Hepatocyte (in vitro differentiated cells): ENCODE measurements around the gene RAB26. TPM values are rescaled to one million over a fixed set of nuclear protein-coding genes. Genes with fewer than 3 reads are reported as not detected.

Experiments
- DNase-seq: peaks from one replicate; pipeline ENCODE4 v3.0.0-alpha.2; 2016; ENCODE audit warnings: low spot score
- H2AFZ ChIP-seq: fragments of 200-600 bp; sonication (generic); 2 replicates; pipeline ENCODE4 v1.6.0; 2016; ENCODE audit warnings: antibody characterized with exemption, mild to moderate bottlenecking
- H3K27ac ChIP-seq: fragments of 200-600 bp; sonication (generic); 2 replicates; pipeline ENCODE4 v1.5.1; 2016; ENCODE audit warnings: mild to moderate bottlenecking
- H3K27me3 ChIP-seq: fragments of 200-600 bp; sonication (generic); 2 replicates; pipeline ENCODE4 v1.6.1; 2016
- H3K36me3 ChIP-seq: fragments of 200-600 bp; sonication (generic); replicated peaks from 2 replicates; pipeline ENCODE4 v1.5.1; 2016; ENCODE audit warnings: low read depth; ENCODE audit not compliant: insufficient read depth
- H3K4me1 ChIP-seq: fragments of 200-600 bp; sonication (generic); 2 replicates; pipeline ENCODE4 v1.5.1; 2016; ENCODE audit warnings: mild to moderate bottlenecking, moderate library complexity; ENCODE audit not compliant: insufficient read depth
- H3K4me2 ChIP-seq: fragments of 200-600 bp; sonication (generic); 2 replicates; pipeline ENCODE4 v1.6.0; 2016
- H3K4me3 ChIP-seq: fragments of 200-600 bp; sonication (generic); 2 replicates; pipeline ENCODE4 v1.5.1; 2016; ENCODE audit warnings: mild to moderate bottlenecking
- H3K79me2 ChIP-seq: fragments of 200-600 bp; sonication (generic); 2 replicates; pipeline ENCODE4 v1.6.0; 2017; ENCODE audit warnings: mild to moderate bottlenecking
- H3K9me2 ChIP-seq: fragments of 200-600 bp; sonication (generic); replicated peaks from 2 replicates; pipeline ENCODE4 v1.6.0; 2017; ENCODE audit warnings: mild to moderate bottlenecking; ENCODE audit not compliant: insufficient read depth
- H3K9me3 ChIP-seq: fragments of 200-600 bp; sonication (generic); 2 replicates; pipeline ENCODE4 v1.5.1; 2016; ENCODE audit warnings: low read depth, mild to moderate bottlenecking
- H4K20me1 ChIP-seq: fragments of 200-600 bp; sonication (generic); 2 replicates; pipeline ENCODE4 v1.6.0; 2016; ENCODE audit warnings: mild to moderate bottlenecking; ENCODE audit not compliant: insufficient read depth, poor library complexity, severe bottlenecking
- EZH2 ChIP-seq: fragments of 200-600 bp; sonication (generic); IDR thresholded peaks from 2 replicates; pipeline ENCODE4 v1.6.1; 2016; ENCODE audit warnings: antibody characterized with exemption, mild to moderate bottlenecking, borderline replicate concordance
- EZH2phosphoT487 ChIP-seq: fragments of 200-600 bp; sonication (generic); IDR thresholded peaks from one replicate; pipeline ENCODE4 v1.6.1; 2018; ENCODE audit warnings: antibody characterized with exemption, mild to moderate bottlenecking, low read depth, moderate library complexity; ENCODE audit not compliant: unreplicated experiment, severe bottlenecking
- WGBS: methylation state at CpG from one replicate; pipeline ENCODE4 v1.1.6; 2016; ENCODE audit warnings: low lambda C conversion rate; ENCODE audit errors: missing lambda C conversion rate; 5-methylcytosine and 5-hydroxymethylcytosine counted together
- polyA plus RNA-seq: library from polyadenylated mRNA; unstranded; fragments of >200 nt; fragmentation: Nextera tagmentation; extraction: Ambion mirVana; gene quantifications from 2 replicates; pipeline ENCODE4 v1.2.1, GENCODE V29; 2016
- total RNA-seq: library from RNA; depleted of rRNA; stranded (reverse); fragments of >200 nt; gene quantifications from 2 replicates; pipeline ENCODE4 v1.2.3, GENCODE V29; 2014
- TF ChIP-seq, protein P1 (sequence below): fragments of 200-600 bp; sonication (generic); IDR thresholded peaks from 2 replicates; pipeline ENCODE4 v1.5.1; 2016; ENCODE audit warnings: antibody characterized with exemption, mild to moderate bottlenecking; ENCODE audit not compliant: poor library complexity

Gene RAB26
- total and polyA plus RNA-seq, 2 experiments from 2014 or later, result 8.3 to 15.0 TPM

GRCh38 chr16:2152695-2153506 is 4.5 kb downstream of the RAB26 start:
- TF ChIP-seq, protein P1, sequence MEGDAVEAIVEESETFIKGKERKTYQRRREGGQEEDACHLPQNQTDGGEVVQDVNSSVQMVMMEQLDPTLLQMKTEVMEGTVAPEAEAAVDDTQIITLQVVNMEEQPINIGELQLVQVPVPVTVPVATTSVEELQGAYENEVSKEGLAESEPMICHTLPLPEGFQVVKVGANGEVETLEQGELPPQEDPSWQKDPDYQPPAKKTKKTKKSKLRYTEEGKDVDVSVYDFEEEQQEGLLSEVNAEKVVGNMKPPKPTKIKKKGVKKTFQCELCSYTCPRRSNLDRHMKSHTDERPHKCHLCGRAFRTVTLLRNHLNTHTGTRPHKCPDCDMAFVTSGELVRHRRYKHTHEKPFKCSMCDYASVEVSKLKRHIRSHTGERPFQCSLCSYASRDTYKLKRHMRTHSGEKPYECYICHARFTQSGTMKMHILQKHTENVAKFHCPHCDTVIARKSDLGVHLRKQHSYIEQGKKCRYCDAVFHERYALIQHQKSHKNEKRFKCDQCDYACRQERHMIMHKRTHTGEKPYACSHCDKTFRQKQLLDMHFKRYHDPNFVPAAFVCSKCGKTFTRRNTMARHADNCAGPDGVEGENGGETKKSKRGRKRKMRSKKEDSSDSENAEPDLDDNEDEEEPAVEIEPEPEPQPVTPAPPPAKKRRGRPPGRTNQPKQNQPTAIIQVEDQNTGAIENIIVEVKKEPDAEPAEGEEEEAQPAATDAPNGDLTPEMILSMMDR, result peak; percentile 12
- TF ChIP-seq EZH2phosphoT487, result no peak
- H3K9me2 ChIP-seq, result no peaks in the 10 kb centered on the region
- peak overlapping the region; percentile 79 for H3K27ac ChIP-seq
- H4K20me1 ChIP-seq, result peaks cover 73% of the 10 kb centered on the region
- no peaks in the 10 kb centered on the region for H3K9me3 ChIP-seq
- H3K4me1 ChIP-seq, result peaks cover 70% of the 10 kb centered on the region
- peaks cover 66% of the 10 kb centered on the region for H3K79me2 ChIP-seq
- peak overlapping the region; percentile 48 for H3K4me3 ChIP-seq
- no peaks in the 10 kb centered on the region for H3K36me3 ChIP-seq
- WGBS, result 43% methylated on average over 25 of the region's 25 CpGs
- peak overlapping the region; percentile 93 for H3K4me2 ChIP-seq
- DNase-seq, result peak; percentile 53
- H2AFZ ChIP-seq, result no peak overlapping the region
- H3K27me3 ChIP-seq, result no peaks in the 10 kb centered on the region

- Histone ChIP-seq H3K4me3 (peak overlapping the region; percentile 48), H3K4me2 (peak overlapping the region; percentile 93), H3K27me3 (no peaks in the 10 kb centered on the region), H3K9me2 (no peaks in the 10 kb centered on the region), H2AFZ (no peak overlapping the region), H3K9me3 (no peaks in the 10 kb centered on the region), H3K36me3 (no peaks in the 10 kb centered on the region), H3K27ac (peak overlapping the region; percentile 79), H4K20me1 (peaks cover 80% of the 10 kb centered on the region), H3K4me1 (peaks cover 62% of the 10 kb centered on the region), H3K79me2 (peaks cover 83% of the 10 kb centered on the region)
- WGBS, result 2% methylated on average over 23 of the region's 23 CpGs
- no peak for DNase-seq
- TF ChIP-seq, protein P1, result no peak
- TF ChIP-seq EZH2, result no peak
- no peak for TF ChIP-seq EZH2phosphoT487
Observed at GRCh38 chr16:2154533-2155090, 6.2 kb downstream of the RAB26 start.

- H3K4me1 ChIP-seq, result peaks cover 57% of the 10 kb centered on the region
- peak within 1 kb of the TSS; percentile 56 for H3K27ac ChIP-seq
- DNase-seq, result peak; percentile 99
- H4K20me1 ChIP-seq, result peaks cover 79% of the 10 kb centered on the region
- no peaks in the 10 kb centered on the region for H3K27me3 ChIP-seq
- peaks cover 89% of the 10 kb centered on the region for H3K79me2 ChIP-seq
- TF ChIP-seq, protein P1, result no peak
- no peak for TF ChIP-seq EZH2phosphoT487
- TF ChIP-seq EZH2, result no peak
- H3K4me3 ChIP-seq, result peak within 1 kb of the TSS; percentile 95
- H3K4me2 ChIP-seq, result peak within 1 kb of the TSS; percentile 95
- H2AFZ ChIP-seq, result no peak within 1 kb of the TSS
- no peaks in the 10 kb centered on the region for H3K36me3 ChIP-seq
- H3K9me3 ChIP-seq, result no peaks in the 10 kb centered on the region
- no peaks in the 10 kb centered on the region for H3K9me2 ChIP-seq
- WGBS, result under 1% methylated on average over 65 of the region's 94 CpGs
Observed at GRCh38 chr16:2155091-2155950, 6.9 kb downstream of the RAB26 start, which contains the start of gene TRAF7. TSS of gene TRAF7 (plus strand) at chr16:2155782. CDS start at chr16:2163921, 8,139 bp downstream.
